GM10266 (cell line): ENCODE data around the gene TMEM60.

Source experiments
- DNase-seq: peaks from one replicate; pipeline ENCODE4 v3.0.0; 2012; ENCODE audit errors: extremely low spot score
- TF ChIP-seq, protein P1 (sequence below): IDR thresholded peaks from 2 replicates; pipeline ENCODE4 v1.5.1; 2012; ENCODE audit warnings: mild to moderate bottlenecking, low read depth; ENCODE audit not compliant: control insufficient read depth, insufficient read depth; ENCODE audit errors: missing control alignments

Gene TMEM60, protein sequence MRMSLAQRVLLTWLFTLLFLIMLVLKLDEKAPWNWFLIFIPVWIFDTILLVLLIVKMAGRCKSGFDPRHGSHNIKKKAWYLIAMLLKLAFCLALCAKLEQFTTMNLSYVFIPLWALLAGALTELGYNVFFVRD

DNA sequence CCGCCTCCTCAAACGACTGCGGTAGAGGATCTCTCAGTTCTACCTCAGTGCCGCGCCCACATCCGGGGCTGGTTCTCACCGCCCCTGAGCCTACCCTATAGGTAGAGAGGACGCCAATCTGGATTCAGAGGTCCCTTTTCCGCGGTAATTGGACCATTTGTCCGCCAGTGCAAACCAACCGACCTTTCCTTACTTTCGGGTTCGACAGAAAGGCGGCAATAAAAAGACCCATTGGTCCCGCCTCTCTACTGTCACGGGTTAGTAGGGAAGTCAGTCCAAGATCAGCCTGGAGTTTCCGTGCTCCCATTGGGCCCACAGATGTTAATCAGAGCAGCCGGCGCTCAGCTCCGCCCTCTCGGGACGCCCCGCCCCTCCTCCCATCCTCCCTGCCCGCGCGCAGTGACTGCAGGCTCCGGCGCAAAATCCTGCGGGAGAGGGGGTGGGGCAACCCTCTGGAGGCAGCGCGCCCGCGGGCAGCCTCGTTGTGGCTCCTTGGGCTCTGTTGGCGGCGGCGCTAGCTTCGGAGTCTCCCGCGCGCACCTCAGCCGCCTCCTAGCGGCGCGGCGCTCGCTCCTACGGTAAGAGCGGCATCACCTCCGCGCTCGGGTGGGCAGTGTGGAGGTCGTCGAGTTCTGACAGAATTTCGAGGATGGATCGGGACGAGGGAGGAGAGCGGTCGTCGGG lies at the start of gene TMEM60, which contains the start of gene PHTF2:
TSS of gene TMEM60 (minus strand) at position 41 of the 684 bp plus-strand sequence. CDS start 4,061 bp downstream, outside the sequence.
TSS of gene PHTF2 (plus strand) at position 380 of the 684 bp plus-strand sequence.
- TF ChIP-seq, protein P1, sequence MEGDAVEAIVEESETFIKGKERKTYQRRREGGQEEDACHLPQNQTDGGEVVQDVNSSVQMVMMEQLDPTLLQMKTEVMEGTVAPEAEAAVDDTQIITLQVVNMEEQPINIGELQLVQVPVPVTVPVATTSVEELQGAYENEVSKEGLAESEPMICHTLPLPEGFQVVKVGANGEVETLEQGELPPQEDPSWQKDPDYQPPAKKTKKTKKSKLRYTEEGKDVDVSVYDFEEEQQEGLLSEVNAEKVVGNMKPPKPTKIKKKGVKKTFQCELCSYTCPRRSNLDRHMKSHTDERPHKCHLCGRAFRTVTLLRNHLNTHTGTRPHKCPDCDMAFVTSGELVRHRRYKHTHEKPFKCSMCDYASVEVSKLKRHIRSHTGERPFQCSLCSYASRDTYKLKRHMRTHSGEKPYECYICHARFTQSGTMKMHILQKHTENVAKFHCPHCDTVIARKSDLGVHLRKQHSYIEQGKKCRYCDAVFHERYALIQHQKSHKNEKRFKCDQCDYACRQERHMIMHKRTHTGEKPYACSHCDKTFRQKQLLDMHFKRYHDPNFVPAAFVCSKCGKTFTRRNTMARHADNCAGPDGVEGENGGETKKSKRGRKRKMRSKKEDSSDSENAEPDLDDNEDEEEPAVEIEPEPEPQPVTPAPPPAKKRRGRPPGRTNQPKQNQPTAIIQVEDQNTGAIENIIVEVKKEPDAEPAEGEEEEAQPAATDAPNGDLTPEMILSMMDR, result peak; percentile 59

DNA sequence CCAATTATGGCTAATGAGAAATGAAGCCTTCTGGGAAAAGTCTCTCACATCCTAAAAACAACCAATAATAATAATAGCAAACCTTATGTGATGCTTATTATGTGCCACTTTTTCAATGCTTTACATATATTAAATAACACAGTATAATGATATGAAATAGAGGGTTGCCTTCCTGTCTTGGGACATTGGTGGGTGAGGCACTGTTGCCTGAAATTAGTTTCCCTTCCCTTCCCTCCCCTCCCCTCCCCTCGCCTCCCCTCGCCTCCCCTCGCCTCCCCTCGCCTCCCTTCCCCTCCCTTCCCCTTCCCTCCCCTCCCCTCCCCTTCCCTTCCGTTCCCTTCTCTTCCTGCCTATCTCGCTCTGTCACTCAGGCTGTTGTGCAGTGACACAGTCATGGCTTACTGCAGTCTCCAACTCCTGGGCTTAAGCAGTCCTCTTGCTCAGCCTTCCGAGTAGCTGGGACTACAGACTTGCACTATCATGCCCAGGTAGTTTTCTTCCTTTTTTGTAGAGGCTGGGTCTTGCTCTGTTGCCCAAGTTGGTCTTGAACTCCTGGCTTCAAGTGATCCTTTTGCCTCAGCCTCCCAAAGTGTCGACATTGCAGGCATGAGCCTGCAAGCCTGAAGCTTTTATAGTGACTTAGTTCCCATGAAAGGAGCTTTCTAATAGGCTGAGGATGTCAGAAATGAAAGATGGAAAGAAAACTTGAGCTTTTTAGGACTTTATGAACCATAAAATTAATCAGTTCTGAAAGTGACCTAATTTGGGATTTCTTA lies 48.3 kb upstream of the TMEM60 start:
- TF ChIP-seq, protein P1, result no peak
- DNase-seq, result no peak

More for the DNA sequence above, at the start of gene TMEM60, which contains the start of gene PHTF2:
- peak; percentile 89 for DNase-seq

DNA sequence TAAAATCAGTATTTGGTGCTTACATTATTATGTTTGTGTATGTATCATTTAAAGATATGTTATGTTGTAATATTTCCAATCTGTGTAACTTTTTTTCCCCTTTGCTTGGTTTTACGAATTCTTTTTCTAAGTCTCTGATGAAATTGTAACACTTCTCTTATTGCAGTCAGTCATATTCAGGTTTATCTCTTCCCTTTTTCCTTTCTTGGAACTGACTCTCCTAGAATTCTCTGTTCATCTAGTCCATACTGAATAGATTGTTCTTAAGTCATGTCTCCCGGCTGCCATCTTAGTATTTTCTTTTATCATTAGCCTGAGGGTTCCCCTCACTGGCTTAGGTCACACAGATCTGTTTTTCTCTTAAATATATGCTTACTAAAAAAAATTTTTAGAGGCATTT lies 45.0 kb upstream of the TMEM60 start:
- TF ChIP-seq, protein P1, result no peak
- DNase-seq, result no peak

DNA sequence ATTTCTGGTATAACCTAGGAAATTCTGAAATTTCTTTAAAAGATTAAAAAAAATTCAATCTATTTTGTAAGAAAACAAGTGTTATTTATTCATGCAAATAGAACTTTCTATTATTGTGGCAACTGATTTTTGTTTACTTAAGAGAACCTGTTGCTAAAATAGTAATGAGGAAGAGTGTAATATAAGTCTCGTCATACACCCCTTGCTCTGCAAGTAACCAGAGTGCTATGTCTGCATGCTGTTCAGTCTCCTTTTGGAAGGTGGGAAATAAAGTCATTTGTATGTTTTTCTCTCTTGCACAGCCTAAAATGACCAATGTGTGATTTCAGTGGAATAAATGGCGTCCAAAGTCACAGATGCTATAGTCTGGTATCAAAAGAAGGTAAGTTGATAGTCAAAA lies 41.7 kb upstream of the TMEM60 start:
- TF ChIP-seq, protein P1, result no peak
- DNase-seq, result no peak

DNA sequence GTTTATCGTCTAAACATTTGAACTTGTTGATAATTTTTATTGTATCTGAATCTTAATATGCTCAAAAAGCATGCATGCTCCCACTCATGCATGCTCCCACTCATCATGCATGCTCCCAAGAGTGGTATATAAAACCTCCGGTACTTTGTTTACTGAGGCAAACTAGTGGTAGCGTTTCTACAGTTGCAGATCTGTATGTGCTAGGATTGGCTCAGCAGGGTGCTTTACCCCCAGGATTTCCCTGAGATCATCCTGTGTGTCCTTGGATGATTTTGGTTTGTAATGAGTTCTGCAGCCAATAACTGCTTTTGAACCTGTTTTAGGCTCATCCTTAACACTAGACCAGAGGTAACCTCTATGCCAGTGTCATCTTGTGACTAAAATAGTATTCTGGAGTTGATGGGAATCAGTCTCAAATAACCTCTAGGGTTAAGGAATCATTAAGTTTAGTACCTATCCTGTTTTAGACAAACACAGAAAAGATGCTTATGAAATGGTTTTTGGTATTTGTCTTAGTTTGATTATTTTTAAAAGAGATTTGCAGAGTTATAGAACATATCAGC lies 40.8 kb upstream of the TMEM60 start:
- TF ChIP-seq, protein P1, result no peak
- no peak for DNase-seq

DNA sequence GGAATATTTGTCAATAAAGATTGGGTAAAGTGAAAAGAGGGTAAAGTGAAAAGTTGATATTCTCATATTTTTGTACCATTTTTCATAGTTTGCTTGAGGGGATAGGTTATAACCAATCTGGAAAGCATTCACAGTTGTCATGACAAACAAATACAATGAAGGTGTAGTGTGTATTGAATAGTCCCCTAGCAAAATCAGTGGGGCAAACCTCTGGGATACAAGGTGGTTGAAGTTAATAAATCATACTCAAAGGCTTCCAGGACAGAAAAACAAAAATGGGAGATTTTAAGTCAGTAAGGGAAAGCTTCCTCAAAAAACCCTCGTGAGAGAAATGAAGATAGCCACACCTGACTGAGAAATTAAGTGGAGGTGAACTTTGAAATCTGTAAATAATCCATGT lies 39.7 kb upstream of the TMEM60 start:
- TF ChIP-seq, protein P1, result no peak

More for the DNA sequence above, 39.7 kb upstream of the TMEM60 start:
- DNase-seq, result no peak
